Measurements from ENCODE around the gene EGFL8.

EGFL8 gene

GRCh38 chr6:32189069-32189741, 24.8 kb downstream of the EGFL8 start:
- Histone ChIP-seq H3K4me1 (ENCODE audit: low read length) (peaks cover 51% of the 10 kb centered on the region), H3K4me3 (ENCODE audit: low read length) (peak overlapping the region; percentile 93), H3K36me3 (replicated peaks; ENCODE audit: low read depth, low read length) (peaks cover 18% of the 10 kb centered on the region), H3K27me3 (ENCODE audit: low read depth, low read length) (no peaks in the 10 kb centered on the region), H2AFZ (ENCODE audit: low read depth, low read length) (no peak overlapping the region), H4K20me1 (ENCODE audit: insufficient read depth, low read length) (no peaks in the 10 kb centered on the region), H3K9me3 (ENCODE audit: insufficient read depth, low read length) (no peaks in the 10 kb centered on the region), H3K79me2 (ENCODE audit: low read length) (peaks cover 50% of the 10 kb centered on the region), H3K4me2 (ENCODE audit: low read length) (peak overlapping the region; percentile 93), H3K27ac (ENCODE audit: low read length) (peak overlapping the region; percentile 74), H3K9ac (ENCODE audit: low read length) (peak overlapping the region; percentile 90)
- TF ChIP-seq CTCF (IDR thresholded peaks at IDR 0.05; ENCODE audit: low read depth, low read length), result no peak
- no peak for TF ChIP-seq EZH2phosphoT487 (IDR thresholded peaks at IDR 0.05; ENCODE audit: low read depth)

DNA sequence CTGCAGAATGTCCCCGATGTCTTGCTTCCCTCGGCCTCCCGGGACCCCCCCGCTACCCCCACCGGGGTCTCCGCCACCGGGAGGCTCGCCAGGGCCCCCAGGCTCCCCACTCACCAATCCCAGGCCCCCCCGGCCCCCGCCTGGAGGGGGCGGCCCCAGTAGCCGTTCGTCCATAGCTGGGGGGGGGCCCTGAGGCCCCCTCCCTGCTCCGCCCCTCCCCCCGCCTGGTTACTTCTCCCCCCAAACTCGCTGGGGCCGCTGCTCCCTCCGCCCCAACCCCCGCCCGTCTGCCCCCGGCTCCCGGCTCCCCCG, 25.3 kb downstream of the EGFL8 start:
- Histone ChIP-seq H3K4me2 (ENCODE audit: low read length) (peak overlapping the region; percentile 93), H3K79me2 (ENCODE audit: low read length) (peaks cover 48% of the 10 kb centered on the region), H2AFZ (ENCODE audit: low read depth, low read length) (no peak overlapping the region), H4K20me1 (ENCODE audit: insufficient read depth, low read length) (no peaks in the 10 kb centered on the region), H3K4me1 (ENCODE audit: low read length) (peaks cover 55% of the 10 kb centered on the region), H3K9ac (ENCODE audit: low read length) (peak overlapping the region; percentile 90), H3K4me3 (ENCODE audit: low read length) (peak overlapping the region; percentile 93), H3K27ac (ENCODE audit: low read length) (peak overlapping the region; percentile 74), H3K27me3 (ENCODE audit: low read depth, low read length) (no peaks in the 10 kb centered on the region), H3K9me3 (ENCODE audit: insufficient read depth, low read length) (no peaks in the 10 kb centered on the region), H3K36me3 (replicated peaks; ENCODE audit: low read depth, low read length) (peaks cover 18% of the 10 kb centered on the region)
- TF ChIP-seq CTCF (IDR thresholded peaks at IDR 0.05; ENCODE audit: low read depth, low read length) (no peak), EZH2phosphoT487 (IDR thresholded peaks at IDR 0.05; ENCODE audit: low read depth) (no peak)

DNA sequence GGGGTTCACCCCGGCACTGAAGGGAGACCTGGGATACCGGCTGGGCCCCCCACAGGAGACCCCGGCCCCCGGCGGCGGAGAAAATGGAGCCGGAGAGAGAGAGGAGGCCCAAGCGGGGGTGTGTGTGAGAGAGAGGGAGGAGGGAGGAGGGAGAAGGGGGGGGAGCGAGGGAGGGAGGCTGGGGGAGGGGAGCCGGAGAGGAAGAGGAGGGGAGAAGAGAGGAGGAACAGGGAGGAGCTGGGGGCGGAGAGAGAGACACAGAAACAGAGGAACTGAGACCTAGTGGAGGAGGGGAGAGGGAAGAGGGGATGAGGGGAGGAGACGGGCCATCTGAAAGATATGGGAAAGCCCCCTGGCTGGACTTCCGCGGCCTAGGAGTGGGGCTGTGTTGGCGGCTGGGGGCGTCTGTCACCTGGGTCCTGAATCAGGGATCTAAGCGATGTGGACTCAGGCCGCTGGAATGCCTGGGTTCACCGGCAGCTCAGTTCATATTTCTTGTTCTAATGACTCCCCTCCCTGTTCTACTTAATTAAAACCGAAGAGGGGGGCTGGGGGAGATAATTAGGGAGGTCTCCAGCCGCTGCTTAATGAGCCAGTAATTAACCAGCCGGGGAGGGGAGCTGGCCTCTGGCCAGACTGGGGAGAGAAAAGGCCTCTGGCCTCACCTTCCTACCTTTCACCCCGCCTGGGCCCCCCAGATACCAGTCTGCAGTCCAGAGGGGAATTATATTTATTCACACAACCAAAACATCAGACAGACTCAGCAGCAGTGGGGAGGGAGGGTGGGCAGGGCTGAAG, 25.9 kb downstream of the EGFL8 start, which contains the start of gene PBX2:
PBX2 (minus strand) TSS at position 149 of the 798 bp plus-strand sequence. CDS start 287 bp downstream, outside the sequence.
- Histone ChIP-seq H3K27me3 (ENCODE audit: low read depth, low read length) (no peaks in the 10 kb centered on the region), H3K9ac (ENCODE audit: low read length) (peak within 1 kb of the TSS; percentile 100), H3K4me1 (ENCODE audit: low read length) (peaks cover 59% of the 10 kb centered on the region), H3K9me3 (ENCODE audit: insufficient read depth, low read length) (no peaks in the 10 kb centered on the region), H4K20me1 (ENCODE audit: insufficient read depth, low read length) (no peaks in the 10 kb centered on the region), H3K79me2 (ENCODE audit: low read length) (peaks cover 48% of the 10 kb centered on the region), H3K4me3 (ENCODE audit: low read length) (peak within 1 kb of the TSS; percentile 93), H3K27ac (ENCODE audit: low read length) (peak within 1 kb of the TSS; percentile 97), H3K36me3 (replicated peaks; ENCODE audit: low read depth, low read length) (peaks cover 18% of the 10 kb centered on the region), H2AFZ (ENCODE audit: low read depth, low read length) (no peak within 1 kb of the TSS), H3K4me2 (ENCODE audit: low read length) (peak within 1 kb of the TSS; percentile 100)
- TF ChIP-seq EZH2phosphoT487 (IDR thresholded peaks at IDR 0.05; ENCODE audit: low read depth) (no peak), CTCF (IDR thresholded peaks at IDR 0.05; ENCODE audit: low read depth, low read length) (no peak)
